SK-N-SH (cell line): ENCODE results near the gene UBR1. TPM values are rescaled to one million over a fixed set of nuclear protein-coding genes. Genes with fewer than 3 reads are reported as not detected.

ENCODE experiments used
- CTCF ChIA-PET: fragments of 300-600, 350-600 bp; formaldehyde crosslinking; extraction: SDS; loops from one replicate; lab custom pipeline; 2021; lab: Yijun Ruan, JAX
- POLR2A ChIA-PET: fragments of 350-600 bp; sonication (Branson Sonifier 250); formaldehyde crosslinking; extraction: SDS; loops from one replicate; lab custom pipeline; 2020; ENCODE audit warnings: antibody characterized with exemption, inconsistent platforms; lab: Yijun Ruan, JAX
- DNase-seq: peaks from one replicate; pipeline ENCODE4 v3.0.0; 2012
- H2AFZ ChIP-seq: fragments of 200-600 bp; sonication (generic); 2 replicates; pipeline ENCODE4 v1.8.1; 2016; ENCODE audit warnings: antibody characterized with exemption, mild to moderate bottlenecking, low read depth
- H3F3A ChIP-seq: fragments of 200-600 bp; sonication (generic); replicated peaks from 2 replicates; pipeline ENCODE3; 2016; ENCODE audit warnings: antibody characterized with exemption, mild to moderate bottlenecking; ENCODE audit not compliant: insufficient read depth
- H3K27ac ChIP-seq, 2 experiments: fragments of 200-500 bp in 1 of 2; fragments of 200-600 bp in 1 of 2; sonication (Bioruptor generic) in 1 of 2; sonication (generic), shearing (Covaris generic) in 1 of 2; 2 replicates each; pipeline versions ENCODE4 v1.5.1 to v1.6.1; 2014 to 2016; ENCODE audit warnings: low read depth in 2 of 2, inconsistent platforms in 1 of 2, low read length in 1 of 2, mild to moderate bottlenecking in 1 of 2, mixed read lengths in 1 of 2
- H3K27me3 ChIP-seq: fragments of 200-600 bp; sonication (generic), shearing (Covaris generic); 2 replicates; pipeline ENCODE4 v1.6.1; 2016; ENCODE audit warnings: mixed run types; ENCODE audit not compliant: insufficient read depth
- H3K36me3 ChIP-seq, 2 experiments: fragments of 200-500 bp in 1 of 2; fragments of 200-600 bp in 1 of 2; sonication (Bioruptor generic) in 1 of 2; sonication (generic) in 1 of 2; replicated peaks in 1 of 2; 2 replicates each; pipeline versions ENCODE3 to v1.5.1; 2014 to 2016; ENCODE audit warnings: low read length in 1 of 2, mild to moderate bottlenecking in 1 of 2; ENCODE audit not compliant: insufficient read depth in 2 of 2, control insufficient read depth in 1 of 2
- H3K4me1 ChIP-seq, 2 experiments: fragments of 200-500 bp in 1 of 2; fragments of 200-600 bp in 1 of 2; sonication (Bioruptor generic) in 1 of 2; sonication (generic), shearing (Covaris generic) in 1 of 2; 2 replicates each; pipeline versions ENCODE4 v1.5.1 to v1.6.1; 2014 to 2016; ENCODE audit warnings: low read depth in 1 of 2, low read length in 1 of 2, mixed run types in 1 of 2; ENCODE audit not compliant: insufficient read depth in 2 of 2, control insufficient read depth in 1 of 2
- H3K4me2 ChIP-seq: fragments of 200-600 bp; sonication (generic), shearing (Covaris generic); 2 replicates; pipeline ENCODE4 v1.6.1; 2017; ENCODE audit warnings: mixed run types
- H3K4me3 ChIP-seq, 2 experiments: fragments of 200-500 bp in 1 of 2; fragments of 200-600 bp in 1 of 2; sonication (Bioruptor generic) in 1 of 2; sonication (generic), shearing (Covaris generic) in 1 of 2; 2 replicates each; pipeline versions ENCODE4 v1.5.1 to v1.8.1; 2014 to 2016; ENCODE audit warnings: low read depth in 2 of 2, inconsistent platforms in 1 of 2, low read length in 1 of 2, mild to moderate bottlenecking in 1 of 2, mixed read lengths in 1 of 2, moderate library complexity in 1 of 2
- H3K79me2 ChIP-seq: fragments of 200-600 bp; sonication (generic); 2 replicates; pipeline ENCODE4 v1.8.1; 2017; ENCODE audit warnings: mild to moderate bottlenecking; ENCODE audit not compliant: insufficient read depth
- H3K9ac ChIP-seq: fragments of 200-600 bp; sonication (generic); 2 replicates; pipeline ENCODE4 v1.6.1; 2017; ENCODE audit warnings: mixed run types
- H3K9me2 ChIP-seq: fragments of 200-600 bp; sonication (generic); 2 replicates; pipeline ENCODE4 v1.6.1; 2017; ENCODE audit warnings: mixed run types
- H3K9me3 ChIP-seq: fragments of 200-600 bp; sonication (generic); 2 replicates; pipeline ENCODE4 v1.6.1; 2017; ENCODE audit warnings: mixed run types, mild to moderate bottlenecking, moderate library complexity
- H4K20me1 ChIP-seq: fragments of 200-600 bp; sonication (generic); 2 replicates; pipeline ENCODE4 v1.6.1; 2017; ENCODE audit warnings: mild to moderate bottlenecking, mixed run types; ENCODE audit not compliant: insufficient read depth
- CHD2 ChIP-seq: fragments of 150-350 bp; IDR thresholded peaks from 2 replicates; pipeline ENCODE4 v1.6.1; 2018; ENCODE audit warnings: low read length; ENCODE audit not compliant: partially characterized antibody
- CTCF ChIP-seq: fragments of 200-600 bp; sonication (generic); IDR thresholded peaks from 2 replicates; pipeline ENCODE4 v1.6.1; 2017; ENCODE audit warnings: antibody characterized with exemption, mild to moderate bottlenecking, moderate library complexity
- EP300 ChIP-seq, 2 experiments: IDR thresholded peaks; 2 replicates each; pipeline versions ENCODE4 v1.4.0 to v1.6.1; 2012; ENCODE audit warnings: borderline replicate concordance in 1 of 2, low read depth in 1 of 2, low read length in 1 of 2
- EZH2phosphoT487 ChIP-seq: fragments of 200-600 bp; sonication (generic); IDR thresholded peaks from 2 replicates; pipeline ENCODE4 v1.6.1; 2017; ENCODE audit warnings: low read depth, mixed run types, mild to moderate bottlenecking, antibody characterized with exemption, moderate library complexity, borderline replicate concordance
- FOSL2 ChIP-seq: IDR thresholded peaks from 2 replicates; pipeline ENCODE4 v1.4.0; 2012; ENCODE audit warnings: low read depth, mild to moderate bottlenecking, moderate library complexity, borderline replicate concordance
- FOXJ3 ChIP-seq: sonication (generic); formaldehyde crosslinking; IDR thresholded peaks from 2 replicates; pipeline ENCODE4 v1.5.1; 2020; ENCODE audit warnings: mild to moderate bottlenecking, missing genetic modification reagents
- FOXM1 ChIP-seq: IDR thresholded peaks from 2 replicates; pipeline ENCODE4 v1.4.0; 2012; ENCODE audit warnings: low read depth, mild to moderate bottlenecking
- GABPA ChIP-seq: IDR thresholded peaks from 2 replicates; pipeline ENCODE4 v1.4.0; 2012; ENCODE audit warnings: low read depth, mild to moderate bottlenecking
- GATA2 ChIP-seq: sonication (generic); formaldehyde crosslinking; IDR thresholded peaks from 2 replicates; pipeline ENCODE4 v1.5.0; 2020; ENCODE audit warnings: mild to moderate bottlenecking, missing genetic modification reagents
- JUND ChIP-seq: IDR thresholded peaks from 2 replicates; pipeline ENCODE4 v1.4.0; 2012
- MEF2A ChIP-seq: IDR thresholded peaks from 2 replicates; pipeline ENCODE4 v1.4.0; 2012; ENCODE audit warnings: low read depth, borderline replicate concordance
- MXI1 ChIP-seq: IDR thresholded peaks from 2 replicates; pipeline ENCODE4 v1.6.1; 2012; ENCODE audit warnings: mild to moderate bottlenecking, low read depth, low read length, improper control_type of control experiment
- NFIC ChIP-seq: IDR thresholded peaks from 2 replicates; pipeline ENCODE4 v1.4.0; 2012; ENCODE audit warnings: borderline replicate concordance
- PBX3 ChIP-seq: IDR thresholded peaks from 2 replicates; pipeline ENCODE4; 2012
- POLR2AphosphoS5 ChIP-seq: IDR thresholded peaks from 2 replicates; pipeline ENCODE4 v1.6.1; 2012; ENCODE audit warnings: low read depth, low read length
- RAD21 ChIP-seq: IDR thresholded peaks from 2 replicates; pipeline ENCODE4 v1.6.1; 2012; ENCODE audit warnings: mild to moderate bottlenecking, low read length
- RCOR1 ChIP-seq: fragments of 150-350 bp; IDR thresholded peaks from 2 replicates; pipeline ENCODE4 v1.6.1; 2017; ENCODE audit warnings: antibody characterized with exemption, low read length
- RFX5 ChIP-seq: IDR thresholded peaks from 2 replicates; pipeline ENCODE4 v1.6.1; 2012; ENCODE audit warnings: mild to moderate bottlenecking, improper control_type of control experiment, low read length
- RXRA ChIP-seq: IDR thresholded peaks from 2 replicates; pipeline ENCODE4 v1.4.0; 2012; ENCODE audit warnings: low read depth, mild to moderate bottlenecking, borderline replicate concordance
- SMC3 ChIP-seq: IDR thresholded peaks from 2 replicates; pipeline ENCODE4 v1.6.1; 2012; ENCODE audit warnings: low read depth, low read length, improper control_type of control experiment
- TCF12 ChIP-seq: IDR thresholded peaks from 2 replicates; pipeline ENCODE4 v1.4.0; 2012
- USF1 ChIP-seq: IDR thresholded peaks from 2 replicates; pipeline ENCODE4 v1.4.0; 2012; ENCODE audit warnings: low read depth, borderline replicate concordance
- USF2 ChIP-seq: fragments of 150-350 bp; IDR thresholded peaks from 2 replicates; pipeline ENCODE4 v1.6.1; 2017; ENCODE audit warnings: antibody characterized with exemption, low read length, low read depth, borderline replicate concordance
- YY1 ChIP-seq: IDR thresholded peaks from 2 replicates; pipeline ENCODE4 v1.4.0; 2012; ENCODE audit warnings: low read depth, mild to moderate bottlenecking
- ZBTB33 ChIP-seq: IDR thresholded peaks from 2 replicates; pipeline ENCODE4 v1.4.0; 2012; ENCODE audit warnings: low read depth, borderline replicate concordance
- WGBS: methylation state at CpG from one replicate; pipeline ENCODE4 v1.1.6; 2017; ENCODE audit warnings: low lambda C conversion rate; 5-methylcytosine and 5-hydroxymethylcytosine counted together
- polyA plus RNA-seq, 3 experiments: library from polyadenylated mRNA; depleted of rRNA; stranded (reverse); fragments of >200 nt; gene quantifications; 2 replicates each; pipeline ENCODE4 v1.2.3, GENCODE V29; 2012
- TF ChIP-seq, protein P1 (sequence below): fragments of 150-350 bp; IDR thresholded peaks from 2 replicates; pipeline ENCODE4 v1.6.1; 2016; ENCODE audit warnings: mild to moderate bottlenecking, low read depth, low read length

UBR1 gene
- polyA plus RNA-seq (2012; rRNA removed): 3.7 and 5.0 TPM in 2 replicates
- 4.7 and 4.9 TPM in 2 replicates for polyA plus RNA-seq (2012; cell fraction: cytosol; rRNA removed)
- polyA plus RNA-seq (2012; cell fraction: nucleus; rRNA removed): 3.5 and 8.6 TPM in 2 replicates

DNA sequence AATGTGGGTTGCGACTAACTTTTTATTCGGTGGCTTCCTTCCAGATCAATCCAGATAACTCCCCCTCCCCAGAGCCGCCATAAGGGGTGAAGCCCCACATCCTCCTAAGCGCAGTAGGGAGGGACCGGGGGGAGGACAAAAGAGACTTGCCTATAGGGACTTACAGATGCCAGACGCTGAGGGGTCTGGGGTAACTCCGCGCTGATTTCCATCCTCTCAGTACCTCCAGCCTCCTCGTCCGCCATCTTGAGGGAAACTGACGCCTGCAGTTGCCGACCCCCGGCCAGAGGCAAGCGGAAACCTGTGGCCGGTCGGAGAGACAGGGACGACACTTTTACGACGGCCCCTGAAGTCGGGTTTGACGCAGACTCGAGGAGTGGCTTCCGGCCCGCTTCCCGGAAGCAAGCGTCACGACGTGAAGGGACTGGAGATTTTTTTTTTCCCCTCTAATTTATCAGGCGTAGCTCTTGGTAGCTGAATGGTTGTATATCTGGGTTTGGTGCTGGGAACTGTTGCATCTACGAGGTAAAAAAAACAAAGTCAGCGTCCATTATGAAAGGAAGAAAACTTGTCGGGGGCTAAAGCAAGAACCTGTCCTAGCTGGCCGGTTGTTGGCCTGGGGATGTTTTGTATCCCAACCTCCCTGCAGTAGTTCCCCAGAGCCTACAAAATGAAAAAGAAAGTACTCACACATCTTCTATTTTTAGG is at the start of gene UBR1:
Gene UBR1 (minus strand): TSS at position 261 of the 708 bp plus-strand sequence. CDS start 16 bp downstream, at position 245.
- Histone ChIP-seq H3K4me2 (peak within 1 kb of the TSS; percentile 81), H3F3A (no peaks in the 10 kb centered on the region), H3K4me3 (peak within 1 kb of the TSS; percentile 73), H3K36me3 (peaks cover 0 to 3% of the 10 kb centered on the region in 2 experiments), H2AFZ (peak within 1 kb of the TSS; percentile 95), H3K9me3 (no peaks in the 10 kb centered on the region), H3K27ac (peak within 1 kb of the TSS; percentile 76 to 80), H4K20me1 (no peaks in the 10 kb centered on the region), H3K27me3 (no peaks in the 10 kb centered on the region), H3K4me1 (peaks cover 0 to 4% of the 10 kb centered on the region in 2 experiments; a peak in 2 of 4 replicates), H3K9ac (peak within 1 kb of the TSS; percentile 79), H3K79me2 (peaks cover 49% of the 10 kb centered on the region), H3K9me2 (no peaks in the 10 kb centered on the region)
- ChIA-PET POLR2A (interaction anchor here (0.7 kb wide), 1 partner anchor 59 kb away, joined by 3 read pairs; no protein-coding TSS in a partner anchor), CTCF (no interaction called here)
- DNase-seq: peak; percentile 87
- 1% methylated on average over 32 of the region's 33 CpGs for WGBS
- TF ChIP-seq GATA2: peak; percentile 38
- 0 out of 2 replicates have a peak, but pooled peaks have one; percentile 2 for TF ChIP-seq SMC3
- TF ChIP-seq MEF2A: no peak
- TF ChIP-seq CHD2: peak; percentile 41
- TF ChIP-seq RFX5: no peak; the same call in none of the 2 replicates
- no peak for TF ChIP-seq RCOR1
- TF ChIP-seq YY1: peak; percentile 91
- no peak for TF ChIP-seq USF1
- TF ChIP-seq RXRA: no peak
- no peak for TF ChIP-seq CTCF
- TF ChIP-seq GABPA: peak; percentile 83
- TF ChIP-seq JUND: no peak
- TF ChIP-seq RAD21: no peak
- TF ChIP-seq, protein P1, sequence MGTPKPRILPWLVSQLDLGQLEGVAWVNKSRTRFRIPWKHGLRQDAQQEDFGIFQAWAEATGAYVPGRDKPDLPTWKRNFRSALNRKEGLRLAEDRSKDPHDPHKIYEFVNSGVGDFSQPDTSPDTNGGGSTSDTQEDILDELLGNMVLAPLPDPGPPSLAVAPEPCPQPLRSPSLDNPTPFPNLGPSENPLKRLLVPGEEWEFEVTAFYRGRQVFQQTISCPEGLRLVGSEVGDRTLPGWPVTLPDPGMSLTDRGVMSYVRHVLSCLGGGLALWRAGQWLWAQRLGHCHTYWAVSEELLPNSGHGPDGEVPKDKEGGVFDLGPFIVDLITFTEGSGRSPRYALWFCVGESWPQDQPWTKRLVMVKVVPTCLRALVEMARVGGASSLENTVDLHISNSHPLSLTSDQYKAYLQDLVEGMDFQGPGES: peak; percentile 55; the same call in 1 of the 2 replicates
- no peak for TF ChIP-seq FOSL2
- TF ChIP-seq POLR2AphosphoS5: peak; percentile 89
- peak in 1 of 2 experiments; percentile 13; a peak in 1 of 4 replicates for TF ChIP-seq EP300 (IDR thresholded peaks at IDR 0.05; ENCODE audit: borderline replicate concordance in 1 of 2, low read depth in 1 of 2, low read length in 1 of 2)
- no peak for TF ChIP-seq USF2
- peak; percentile 92 for TF ChIP-seq MXI1
- no peak for TF ChIP-seq EZH2phosphoT487
- TF ChIP-seq PBX3: no peak
- no peak for TF ChIP-seq ZBTB33
- peak; percentile 12; the same call in 1 of the 2 replicates for TF ChIP-seq TCF12
- no peak for TF ChIP-seq FOXJ3
- TF ChIP-seq FOXM1: no peak
- TF ChIP-seq NFIC: no peak; the same call in 1 of the 2 replicates
